MM.1S (cell line): ENCODE measurements around the gene BUB3.

Experiments used
- CTCF ChIP-seq: fragments of 300-600 bp; sonication (generic); IDR thresholded peaks from 2 replicates; pipeline ENCODE4 v1.5.1; 2016; ENCODE audit warnings: antibody characterized with exemption, low read length, mixed read lengths
- EZH2 ChIP-seq: fragments of 300-600 bp; sonication (generic); optimal IDR thresholded peaks from 2 replicates; pipeline ENCODE3; 2017; ENCODE audit warnings: low read depth, mild to moderate bottlenecking, antibody characterized with exemption, low read length, mixed read lengths
- EZH2phosphoT487 ChIP-seq: fragments of 300-600 bp; sonication (generic); IDR thresholded peaks from 2 replicates; pipeline ENCODE4 v1.6.1; 2018; ENCODE audit warnings: antibody characterized with exemption, low read length

- TF ChIP-seq CTCF (no peak), EZH2 (no peak), EZH2phosphoT487 (no peak)
Observed at GRCh38 chr10:123191886-123192285, 37.7 kb downstream of the BUB3 start.
